HG03378 (cell line): Measurements from ENCODE around the gene GFY.

Experiments
- ATAC-seq: cut with Tn5 transposase; IDR thresholded peaks from one replicate; pipeline ENCODE4 v1.9.1; 2021; ENCODE audit warnings: mild to moderate bottlenecking, moderate library complexity; ENCODE audit not compliant: unreplicated experiment

The GFY gene

DNA sequence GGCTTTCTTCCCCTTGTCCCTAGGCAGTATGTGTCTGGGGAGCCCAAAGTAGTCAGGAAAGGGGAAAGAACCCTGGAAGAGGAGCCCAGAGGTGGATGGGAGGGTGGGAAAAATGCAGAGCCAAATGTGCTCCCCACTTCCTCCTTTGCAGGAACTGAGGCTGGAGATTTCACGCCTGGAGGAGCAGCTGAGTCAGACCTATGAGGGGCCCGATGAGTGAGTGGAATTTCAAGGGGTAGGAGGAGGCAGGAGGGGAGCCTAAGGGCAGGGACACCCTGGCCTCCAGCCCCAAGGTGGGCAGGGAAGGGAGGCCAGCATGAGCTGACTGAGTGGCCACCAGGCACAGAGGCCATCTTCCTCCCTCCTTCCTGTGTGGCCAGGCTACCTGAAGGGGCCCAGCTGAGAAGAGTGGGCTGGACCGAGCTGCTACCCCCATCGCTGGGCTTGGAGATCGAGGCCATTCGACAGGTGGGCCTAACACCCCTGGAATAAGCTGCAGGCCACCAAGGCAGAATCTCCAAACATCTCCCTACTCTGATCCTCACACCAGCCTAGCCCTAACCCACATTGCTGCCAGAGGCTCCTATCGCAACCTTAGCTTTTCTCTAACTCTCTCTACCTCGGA, 16.3 kb upstream of the GFY start:
- no peak for ATAC-seq

DNA sequence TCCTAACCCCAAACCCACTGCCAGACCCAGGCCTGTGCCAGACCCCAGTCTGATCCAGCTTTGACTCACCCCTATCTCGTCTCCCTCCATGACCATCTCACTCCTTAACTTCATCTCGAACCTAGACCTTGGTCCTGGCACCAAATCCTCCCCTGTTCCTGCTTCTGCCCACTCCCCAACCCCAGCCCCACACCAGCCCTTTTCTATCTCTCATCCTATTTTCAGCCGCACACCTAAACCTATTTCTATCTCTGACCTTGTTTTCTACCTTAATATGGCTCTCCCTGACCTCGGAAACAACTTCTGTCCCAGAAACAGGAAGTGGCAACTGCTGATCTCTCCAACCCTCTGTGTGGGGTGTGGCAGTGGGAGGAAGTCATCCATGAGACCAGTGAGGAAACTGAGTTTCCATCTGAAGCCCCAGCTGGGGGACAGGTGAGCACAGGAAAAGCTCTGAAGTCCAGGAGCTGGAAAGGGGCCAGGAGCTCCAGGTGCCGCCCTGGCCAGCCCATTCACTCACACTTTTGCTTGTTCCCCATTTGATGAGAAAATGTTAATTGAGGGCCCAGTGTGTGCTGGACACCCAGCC, 15.7 kb upstream of the GFY start:
- ATAC-seq: no peak

DNA sequence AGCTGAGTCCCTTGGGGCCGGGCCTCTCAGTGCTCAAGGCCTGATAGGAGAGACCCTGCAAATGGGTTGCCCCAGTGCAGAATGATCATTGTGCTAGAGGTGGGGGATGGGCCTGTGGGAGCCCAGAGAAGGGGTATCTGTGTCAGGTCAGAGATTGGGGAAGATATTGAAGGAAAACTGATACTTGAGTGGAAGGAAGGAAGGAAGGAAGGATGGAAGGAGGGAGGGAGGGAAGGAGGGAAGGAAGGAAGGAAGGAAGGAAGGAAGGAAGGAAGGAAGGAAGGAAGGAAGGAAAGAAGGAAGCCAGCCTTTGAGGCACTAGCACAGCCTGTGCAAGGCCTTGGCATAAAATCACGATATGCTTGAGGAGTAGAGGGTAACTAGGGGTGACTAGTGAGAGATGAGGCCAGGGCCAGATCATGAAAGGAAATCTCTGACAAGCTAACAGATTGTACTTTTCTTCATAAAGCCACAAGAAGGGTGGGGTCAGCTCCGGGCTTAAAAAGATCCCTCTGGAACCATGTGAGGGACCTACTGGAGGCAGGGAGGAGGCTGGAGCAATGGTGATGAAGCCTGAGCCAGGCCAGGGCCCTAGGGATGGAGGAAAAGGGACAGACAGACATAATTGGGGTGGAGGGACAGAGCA, 13.4 kb upstream of the GFY start:
- no peak for ATAC-seq

DNA sequence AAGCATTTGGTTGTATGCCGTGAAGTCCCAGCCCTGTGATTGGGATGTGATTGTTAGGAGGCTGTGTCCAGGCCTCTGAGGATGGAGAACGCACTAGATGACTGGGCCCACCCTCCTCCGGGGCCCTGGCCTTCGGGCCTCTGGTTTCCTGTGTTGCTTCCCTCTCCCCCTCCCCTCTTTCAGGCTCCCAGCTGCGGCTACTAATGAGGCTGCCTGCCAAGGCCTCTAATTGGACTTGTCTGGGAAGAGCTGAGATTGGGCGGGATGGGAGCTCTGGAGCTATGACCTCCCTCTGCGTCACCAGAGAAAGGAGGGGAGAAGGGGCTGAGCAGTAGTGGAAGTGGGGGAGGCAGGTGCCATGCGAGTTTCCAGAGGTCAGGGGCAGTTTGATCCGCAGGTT, 11.8 kb upstream of the GFY start:
- ATAC-seq: no peak

DNA sequence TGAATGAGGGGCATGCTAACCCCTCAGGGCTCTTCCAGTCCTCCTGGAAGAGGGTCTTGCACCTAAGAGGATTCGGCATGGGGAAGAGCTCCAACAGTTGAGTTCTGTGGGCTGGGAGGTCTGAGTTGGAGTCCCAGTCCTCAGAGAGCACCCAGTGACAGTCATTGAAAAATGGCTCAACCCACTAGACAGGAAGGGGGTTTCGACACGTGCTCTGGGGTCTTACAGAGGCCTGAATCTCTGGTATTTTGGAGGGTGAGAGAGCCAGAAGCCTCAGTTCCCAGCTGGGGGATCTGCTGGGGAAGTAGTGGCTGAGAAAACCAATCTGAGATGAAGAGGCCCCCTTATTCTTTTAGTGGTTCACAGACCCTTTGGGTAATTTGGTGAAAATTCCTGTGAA, 10.9 kb upstream of the GFY start:
- ATAC-seq: no peak

DNA sequence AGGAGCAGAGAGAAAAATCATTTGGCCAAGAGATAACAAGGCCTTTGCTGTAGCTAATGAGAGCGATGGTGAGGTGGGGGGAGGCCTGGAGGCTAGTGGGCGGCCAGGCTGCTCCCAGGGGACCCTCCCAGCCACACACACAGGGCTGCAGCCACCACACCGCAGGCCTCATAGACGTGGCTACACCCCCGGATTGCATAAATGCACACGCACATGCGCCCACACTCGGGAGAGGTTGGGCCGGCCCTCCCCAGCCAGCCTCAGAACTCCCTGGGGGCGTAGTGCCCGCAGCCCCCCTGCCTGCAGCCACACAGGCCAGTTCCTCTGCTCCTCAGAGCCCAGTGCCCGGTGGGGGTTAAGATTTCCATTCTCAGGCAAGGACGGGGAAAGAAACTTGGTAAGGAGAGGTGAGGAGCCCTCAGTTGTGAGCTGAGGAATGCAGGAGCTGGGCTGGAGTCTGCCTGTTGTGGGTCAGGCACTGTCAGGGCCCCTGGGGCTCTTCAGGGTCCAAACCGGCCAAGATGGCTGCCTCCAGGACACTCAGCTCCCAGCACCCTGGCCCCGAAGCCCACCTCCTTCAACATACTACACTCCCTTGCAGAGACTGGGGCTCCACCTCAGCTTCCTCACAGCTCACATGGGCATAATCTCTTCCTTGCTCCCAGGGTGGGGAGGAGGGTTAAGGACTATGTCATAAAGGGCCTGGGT, 9.9 kb upstream of the GFY start:
- no peak for ATAC-seq

DNA sequence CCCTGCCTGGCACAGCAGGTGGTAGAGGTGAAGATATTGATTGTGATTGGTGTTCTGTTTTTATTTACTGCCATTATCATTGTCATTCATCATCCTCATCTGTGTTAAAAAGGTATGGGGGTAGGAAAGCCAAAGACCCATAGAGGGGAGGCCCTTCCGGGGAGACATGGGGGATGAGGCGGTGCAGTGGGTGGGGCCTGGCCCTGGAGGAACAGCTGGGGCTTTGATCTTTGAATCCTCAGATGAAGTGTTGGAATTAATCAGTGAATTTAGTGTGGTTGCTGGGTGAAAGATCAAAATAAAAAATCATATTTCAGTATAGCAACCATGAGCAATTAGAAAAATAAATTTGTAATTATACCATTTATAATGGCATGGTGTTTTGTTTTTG, 9.4 kb upstream of the GFY start:
- no peak for ATAC-seq

DNA sequence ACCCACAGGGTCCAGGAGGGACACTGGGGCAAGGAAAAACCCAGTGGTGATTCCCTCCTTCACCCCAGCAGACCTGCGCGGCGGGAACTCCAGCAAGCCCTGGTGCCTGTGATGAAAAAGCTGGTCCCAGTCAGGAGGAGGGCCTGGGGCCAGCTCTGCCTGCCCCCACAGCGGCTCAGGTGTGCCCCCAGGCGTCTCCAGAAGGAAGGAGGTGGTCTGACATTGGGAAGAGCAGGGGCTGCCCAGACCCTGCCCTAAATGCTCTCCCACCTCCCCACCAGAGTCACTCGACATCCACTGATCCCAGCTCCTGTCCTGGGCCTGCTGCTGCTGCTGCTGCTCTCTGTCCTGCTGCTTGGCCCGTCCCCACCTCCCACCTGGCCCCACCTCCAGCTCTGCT, 8.1 kb upstream of the GFY start:
- no peak for ATAC-seq

DNA sequence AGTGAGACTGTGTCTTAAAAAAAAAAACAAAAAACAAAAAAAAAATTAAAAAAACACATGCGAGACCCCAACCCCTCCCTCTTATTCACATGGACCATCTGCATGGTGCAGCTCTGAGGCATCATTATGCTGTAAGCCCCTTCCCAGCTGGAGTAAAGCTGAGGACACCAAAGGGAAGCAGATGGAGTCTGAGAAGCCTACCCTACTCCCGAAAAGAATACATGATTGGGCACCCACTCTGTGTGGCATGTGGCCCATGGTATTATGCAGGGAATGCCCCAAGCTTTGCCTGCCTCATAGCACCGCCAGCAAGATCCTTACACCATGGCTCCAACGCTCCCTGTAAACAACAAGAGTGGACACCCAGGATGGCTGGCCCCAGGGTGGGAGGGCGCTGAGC, 6.7 kb upstream of the GFY start:
- no peak for ATAC-seq

DNA sequence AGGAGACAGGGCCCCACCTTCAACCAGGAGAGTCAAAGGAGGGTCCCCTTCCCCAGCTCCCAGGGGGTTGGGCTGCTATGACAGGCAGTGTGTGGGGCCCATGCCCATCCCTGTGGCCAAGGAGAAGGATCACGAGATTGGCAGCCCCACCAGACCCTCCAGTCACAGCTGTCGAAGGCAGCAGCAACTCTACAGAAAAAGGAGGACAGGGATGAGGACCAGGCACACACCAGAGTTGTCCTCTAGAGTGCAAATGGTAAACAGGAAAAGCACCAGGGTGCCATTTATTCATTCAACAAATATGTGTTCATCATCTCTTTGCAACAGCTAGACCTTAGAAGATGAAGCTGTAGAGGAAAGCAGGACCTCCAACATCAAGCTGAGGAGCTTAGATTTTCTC, 6.0 kb upstream of the GFY start:
- ATAC-seq: no peak

DNA sequence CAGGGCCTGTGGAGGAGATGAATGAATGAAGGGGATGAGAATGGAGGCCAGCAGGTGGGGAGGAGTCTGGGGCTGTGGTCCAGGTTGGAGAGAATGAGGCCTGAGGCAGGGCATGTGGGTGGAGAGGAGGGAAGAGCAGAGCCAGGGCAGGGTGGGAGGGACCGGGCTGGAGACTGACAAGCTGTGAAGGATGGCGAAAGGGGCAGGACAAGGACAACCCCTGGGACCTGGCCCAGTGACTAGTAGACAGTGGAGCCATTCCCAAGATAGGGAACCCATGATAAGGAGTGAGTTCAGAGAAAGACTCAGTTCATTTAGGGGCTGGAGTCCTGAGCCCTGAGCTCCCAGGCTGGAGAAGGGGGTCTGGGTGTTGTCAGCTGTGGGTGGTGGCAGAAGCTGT, 5.0 kb upstream of the GFY start:
- no peak for ATAC-seq

DNA sequence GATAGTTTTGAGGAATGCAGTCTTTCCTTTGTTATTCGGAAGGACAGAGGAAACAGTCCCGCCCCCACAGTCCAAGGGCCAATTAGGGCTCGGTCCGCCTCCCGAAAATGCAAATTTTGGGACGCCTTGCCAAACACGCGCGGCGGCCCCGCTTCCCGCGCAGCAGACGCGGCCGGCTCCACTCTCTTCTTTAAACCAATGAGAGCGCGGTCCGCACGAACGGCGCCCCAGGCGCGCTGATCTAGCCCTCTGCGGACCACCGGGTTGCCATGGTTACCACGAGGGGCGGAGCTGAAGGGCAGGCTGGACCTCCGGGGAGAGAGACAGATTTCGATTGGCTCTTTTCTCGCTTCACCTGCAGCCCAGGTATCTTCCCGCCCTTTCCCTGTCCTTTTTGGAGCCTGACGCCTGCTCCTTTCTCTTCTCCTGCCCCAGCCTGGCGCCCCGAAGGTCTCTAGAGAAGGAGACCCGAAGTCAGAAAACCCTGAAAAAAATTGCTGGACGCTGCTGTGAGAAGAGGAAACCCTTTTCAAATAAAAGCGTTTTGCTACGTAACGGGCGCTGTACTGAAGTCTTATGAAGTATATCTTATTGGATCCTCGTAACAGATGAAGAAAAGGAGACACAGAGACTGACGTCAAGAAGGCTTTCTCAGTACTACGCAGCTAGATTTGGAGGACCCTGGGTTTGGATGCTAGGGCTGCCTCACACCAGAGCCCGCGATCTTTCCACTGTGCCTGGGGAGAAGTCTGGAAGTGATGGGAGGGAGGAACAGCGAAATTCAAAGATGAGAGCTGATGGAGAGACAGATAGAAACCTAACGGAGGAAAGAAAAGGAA, 3.9 kb upstream of the GFY start:
- ATAC-seq: no peak

DNA sequence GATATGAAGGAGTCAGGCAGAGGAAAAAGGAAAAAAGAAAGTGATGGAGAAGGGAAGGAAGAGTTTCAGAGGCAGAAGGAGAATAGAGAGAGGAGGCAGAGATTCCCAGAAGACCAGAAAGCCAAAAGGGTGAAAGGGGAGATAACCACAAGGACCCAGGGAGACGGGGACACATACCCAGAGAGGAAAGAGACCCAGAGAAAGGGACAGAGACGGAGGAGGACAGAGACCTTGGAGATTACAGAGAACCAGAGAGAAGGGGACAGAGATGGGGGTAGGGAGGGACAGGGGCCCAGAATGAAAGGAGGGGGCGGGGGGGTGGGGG, 3.3 kb upstream of the GFY start:
- ATAC-seq: no peak

DNA sequence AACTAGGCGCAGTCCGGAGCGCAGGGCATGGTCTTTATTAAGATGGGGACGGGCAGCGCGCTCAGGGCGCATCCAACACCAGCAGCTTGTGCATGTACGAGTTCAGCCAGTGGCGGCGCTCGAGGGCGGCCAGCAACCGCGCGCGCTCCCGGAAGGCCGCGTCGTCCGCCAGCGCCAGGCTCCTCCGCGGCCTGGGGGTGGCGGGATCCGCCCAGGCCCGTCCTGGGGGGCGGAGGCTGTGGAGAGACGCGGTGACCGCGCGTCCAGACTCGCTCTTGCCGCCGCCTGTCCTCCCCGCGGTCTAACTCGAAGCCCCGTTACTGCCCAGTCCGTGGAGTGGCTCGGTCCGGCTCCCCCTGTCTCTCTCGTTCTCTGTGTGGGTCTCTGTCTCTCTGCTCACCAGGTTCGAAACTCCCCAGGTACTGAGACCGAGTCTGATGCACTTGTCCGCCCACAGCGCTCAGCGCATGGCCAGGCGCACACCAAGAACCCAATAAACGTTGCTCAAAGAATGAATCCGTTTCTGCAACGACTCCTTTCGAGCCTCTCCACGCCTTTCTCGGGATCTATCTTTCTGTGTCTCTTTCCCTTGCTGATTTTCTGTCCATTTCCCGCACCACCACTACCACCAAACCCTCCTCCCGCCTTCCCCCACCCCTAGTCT, 2.6 kb upstream of the GFY start:
- ATAC-seq: no peak

DNA sequence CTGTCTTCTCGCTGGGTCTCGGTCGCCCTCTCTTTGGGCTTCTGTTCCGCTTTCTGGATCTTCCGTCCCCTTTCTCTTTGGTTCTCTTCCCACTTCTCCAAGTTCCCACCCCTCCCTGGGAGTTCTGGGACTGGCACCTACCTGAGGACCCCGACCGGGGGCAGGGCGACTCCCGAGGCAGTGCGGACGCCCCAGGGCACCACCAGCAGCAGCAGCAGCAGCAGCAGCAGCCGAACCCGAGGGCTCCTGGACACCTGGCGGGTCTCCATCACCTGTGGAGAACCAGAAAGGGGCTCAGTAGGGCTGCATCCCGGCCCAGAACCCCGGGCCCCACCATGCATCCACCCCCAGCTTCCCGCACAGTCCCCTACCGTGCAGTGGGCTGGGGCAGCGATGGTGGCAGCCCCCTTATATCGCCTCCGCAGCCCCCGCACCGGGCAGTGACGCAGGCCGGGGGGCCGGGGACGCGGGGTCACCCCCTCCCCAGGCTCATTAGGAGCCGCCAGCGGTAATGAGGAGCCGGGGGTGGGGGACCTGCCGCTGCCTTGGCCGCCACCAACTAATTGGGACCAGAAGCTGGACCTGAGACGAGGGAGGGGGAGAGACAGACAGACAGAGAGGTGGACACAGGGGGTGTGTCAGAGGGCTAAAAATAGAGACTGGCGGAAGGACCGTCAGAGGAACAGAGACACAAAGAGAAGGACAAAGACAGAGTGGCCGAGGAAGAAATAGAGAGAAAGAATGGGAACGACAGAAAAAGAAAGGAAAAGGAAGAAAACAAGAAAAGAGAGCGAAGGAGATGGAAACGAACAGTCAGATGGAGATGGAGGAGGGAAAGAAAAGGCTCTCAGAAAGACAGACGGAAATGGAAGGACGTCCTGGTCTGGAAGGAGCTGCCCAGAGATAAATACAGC, 1.9 kb upstream of the GFY start, which contains the start of gene PTH2:
TSS of gene PTH2 (minus strand) at position 371 of the 914 bp plus-strand sequence. CDS start at position 269, 102 bp downstream.
- no peak for ATAC-seq

DNA sequence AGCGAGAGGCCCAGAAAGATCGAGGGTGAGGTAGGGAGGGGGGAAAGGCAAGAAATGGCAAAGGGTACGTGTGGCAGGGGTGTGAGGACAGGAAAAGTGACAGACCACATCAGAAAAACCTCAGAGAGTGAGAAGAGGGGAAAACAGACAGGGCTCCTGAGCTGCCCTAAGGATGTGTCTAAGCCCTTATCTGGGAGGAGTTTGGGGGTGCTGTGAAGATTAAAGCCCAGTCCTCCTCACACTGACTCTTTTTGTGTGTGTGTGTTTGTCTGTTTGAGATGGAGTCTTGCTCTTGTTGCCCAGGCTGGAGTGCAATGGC, 1.2 kb upstream of the GFY start:
- no peak for ATAC-seq

DNA sequence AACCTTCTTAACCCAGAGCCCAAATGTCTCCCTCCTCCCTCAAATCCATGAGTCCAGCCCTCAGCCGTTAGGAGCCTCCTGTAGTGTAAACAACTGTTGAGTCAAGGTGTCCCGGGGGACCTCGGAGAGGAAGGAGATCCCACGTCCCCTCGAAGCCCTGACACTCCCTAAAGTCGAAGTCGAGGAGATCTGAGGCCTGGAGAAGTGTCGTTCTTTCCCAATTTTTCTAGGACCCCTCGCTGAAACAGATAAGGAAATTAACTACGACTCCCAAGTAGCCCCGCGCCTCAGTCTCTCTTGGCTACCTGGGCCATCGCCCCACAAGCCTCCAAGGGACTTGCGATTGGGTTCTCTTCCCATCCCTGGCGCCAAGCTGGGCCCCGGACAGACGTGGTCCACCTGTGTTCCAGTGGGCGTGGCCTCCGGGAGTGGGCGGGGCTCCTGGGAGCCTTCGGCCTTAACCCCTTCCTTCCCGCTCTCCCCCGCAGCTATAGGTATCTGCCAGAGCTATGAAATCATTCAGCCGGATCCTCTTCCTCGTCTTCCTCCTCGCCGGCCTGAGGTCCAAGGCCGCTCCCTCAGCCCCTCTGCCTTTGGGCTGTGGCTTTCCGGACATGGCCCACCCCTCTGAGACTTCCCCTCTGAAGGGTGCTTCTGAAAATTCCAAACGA, 869 bp downstream of the GFY start:
- ATAC-seq: no peak

DNA sequence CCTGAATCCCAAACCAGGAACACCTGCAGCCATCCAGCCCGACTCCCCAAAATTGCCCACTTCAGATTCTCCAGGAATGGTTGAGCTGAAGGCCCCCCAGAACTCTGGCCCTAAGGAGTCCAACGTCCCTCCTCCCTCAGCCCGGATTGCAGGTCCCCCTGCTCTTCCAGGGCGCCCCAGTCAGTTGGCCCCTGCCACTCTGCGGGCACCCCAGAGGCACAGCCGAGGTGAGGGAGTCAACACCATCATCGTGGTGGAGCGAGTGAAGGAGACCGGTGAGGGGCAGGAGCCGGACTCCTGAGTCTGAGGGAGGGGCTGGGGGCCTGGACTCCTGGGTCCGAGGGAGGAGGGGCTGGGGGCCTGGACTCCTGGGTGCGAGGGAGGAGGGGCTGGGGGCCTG, 2.2 kb downstream of the GFY start:
- no peak for ATAC-seq

DNA sequence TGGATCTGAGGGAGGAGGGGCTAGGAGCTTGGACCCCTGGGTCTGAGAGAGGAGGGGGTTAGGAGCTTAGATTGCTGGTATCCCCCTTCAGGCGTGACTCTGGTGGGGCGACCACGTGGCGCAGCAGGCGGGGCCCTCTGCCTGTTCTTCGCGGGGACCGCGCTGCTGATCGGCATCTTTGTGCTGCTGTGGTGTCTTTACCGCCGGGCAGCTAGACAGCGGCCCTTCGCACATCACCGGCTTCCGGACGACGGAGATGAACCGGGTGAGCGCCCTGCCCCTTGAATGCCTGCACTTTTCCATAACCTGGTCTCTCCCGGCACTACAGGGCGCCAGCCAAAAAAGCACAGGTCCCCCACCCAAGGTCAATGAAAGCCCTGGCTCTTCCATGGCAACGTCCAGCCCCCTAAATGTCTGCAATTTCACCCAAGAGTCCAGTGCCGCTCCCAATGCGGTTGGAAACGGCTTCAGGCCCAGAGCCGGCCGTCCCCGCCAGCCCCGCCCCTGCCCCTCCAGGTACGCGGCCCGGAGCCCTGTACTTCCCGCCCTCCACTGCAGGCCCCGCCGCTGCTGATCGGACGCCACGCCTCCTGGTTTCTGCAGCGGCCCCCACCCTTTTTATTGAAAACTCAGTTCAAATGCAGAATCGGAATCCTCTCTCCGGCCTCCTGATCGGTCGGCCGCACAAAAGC, 2.8 kb downstream of the GFY start:
- no peak for ATAC-seq
